Breast epithelium (tissue), 3 donors: ENCODE results near the gene ZNF618.

ENCODE experiments used
- POLR2A ChIP-seq: fragments of 450-650 bp; IDR thresholded peaks from one replicate; pipeline ENCODE4 v1.6.1; 2016; ENCODE audit warnings: antibody characterized with exemption, mild to moderate bottlenecking, moderate library complexity
- POLR2AphosphoS5 ChIP-seq, 3 donors: sonication (generic); formaldehyde crosslinking; IDR thresholded peaks; one replicate each; pipeline ENCODE4 v1.6.1; 2017; ENCODE audit warnings: antibody characterized with exemption in 3 of 3
- TF ChIP-seq, protein P1 (sequence below), 3 donors: fragments of 450-650 bp; IDR thresholded peaks; one replicate each; pipeline ENCODE4 v1.5.1; 2016 to 2017; ENCODE audit warnings: antibody characterized with exemption in 3 of 3, mild to moderate bottlenecking in 3 of 3, moderate library complexity in 3 of 3

DNA sequence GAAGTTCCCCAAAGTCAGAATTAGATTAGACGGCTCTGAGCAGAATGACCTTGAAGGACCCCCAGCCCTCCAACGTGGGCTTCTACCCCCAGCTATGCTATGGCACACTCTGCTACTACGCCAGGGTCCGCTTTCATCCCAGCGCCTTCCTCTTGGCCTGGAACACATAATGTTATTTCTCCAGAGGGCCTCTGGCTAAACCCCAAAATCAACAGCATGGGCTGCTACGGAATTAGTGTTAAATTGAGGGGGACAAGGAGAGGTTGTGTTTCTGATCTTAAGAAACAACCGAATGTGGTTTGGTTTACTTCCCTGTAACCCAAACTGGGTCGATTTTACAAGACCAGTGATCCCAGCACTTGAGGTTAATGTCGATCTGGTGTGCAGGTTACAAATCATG lies 97.1 kb downstream of the ZNF618 start:
- TF ChIP-seq, protein P1, sequence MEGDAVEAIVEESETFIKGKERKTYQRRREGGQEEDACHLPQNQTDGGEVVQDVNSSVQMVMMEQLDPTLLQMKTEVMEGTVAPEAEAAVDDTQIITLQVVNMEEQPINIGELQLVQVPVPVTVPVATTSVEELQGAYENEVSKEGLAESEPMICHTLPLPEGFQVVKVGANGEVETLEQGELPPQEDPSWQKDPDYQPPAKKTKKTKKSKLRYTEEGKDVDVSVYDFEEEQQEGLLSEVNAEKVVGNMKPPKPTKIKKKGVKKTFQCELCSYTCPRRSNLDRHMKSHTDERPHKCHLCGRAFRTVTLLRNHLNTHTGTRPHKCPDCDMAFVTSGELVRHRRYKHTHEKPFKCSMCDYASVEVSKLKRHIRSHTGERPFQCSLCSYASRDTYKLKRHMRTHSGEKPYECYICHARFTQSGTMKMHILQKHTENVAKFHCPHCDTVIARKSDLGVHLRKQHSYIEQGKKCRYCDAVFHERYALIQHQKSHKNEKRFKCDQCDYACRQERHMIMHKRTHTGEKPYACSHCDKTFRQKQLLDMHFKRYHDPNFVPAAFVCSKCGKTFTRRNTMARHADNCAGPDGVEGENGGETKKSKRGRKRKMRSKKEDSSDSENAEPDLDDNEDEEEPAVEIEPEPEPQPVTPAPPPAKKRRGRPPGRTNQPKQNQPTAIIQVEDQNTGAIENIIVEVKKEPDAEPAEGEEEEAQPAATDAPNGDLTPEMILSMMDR (IDR thresholded peaks at IDR 0.05), result no peak
- TF ChIP-seq POLR2A, result no peak
- TF ChIP-seq POLR2AphosphoS5 (IDR thresholded peaks at IDR 0.05), result no peak
